Erythroblast (primary cell): ENCODE results near the gene XYLT1.

ENCODE experiments used
- DNase-seq, 2 experiments: peaks; one replicate each; lab custom pipeline; 2025; lab: John Stamatoyannopoulos, UW
- GATA1 ChIP-seq: IDR thresholded peaks from 2 replicates; pipeline ENCODE4 v1.6.1; 2011; ENCODE audit warnings: low read depth, mild to moderate bottlenecking, control low read depth, low read length, moderate library complexity
- POLR2A ChIP-seq: IDR thresholded peaks from 2 replicates; pipeline ENCODE4 v1.6.1; 2011; ENCODE audit warnings: mild to moderate bottlenecking, low read length

Gene XYLT1

GRCh38 chr16:17072104-17072503 is 398.7 kb downstream of the XYLT1 start:
- TF ChIP-seq GATA1 (no peak), POLR2A (no peak)
- no peak for DNase-seq

GRCh38 chr16:17070882-17071592 is 399.7 kb downstream of the XYLT1 start:
- no peak for DNase-seq

GRCh38 chr16:17069681-17070080 is 401.1 kb downstream of the XYLT1 start:
- no peak for TF ChIP-seq POLR2A
- no peak for TF ChIP-seq GATA1
- DNase-seq: no peak

More at GRCh38 chr16:17070882-17071592, 399.7 kb downstream of the XYLT1 start:
- TF ChIP-seq POLR2A (no peak), GATA1 (no peak)

GRCh38 chr16:17068524-17068923 is 402.2 kb downstream of the XYLT1 start:
- no peak for DNase-seq
- no peak for TF ChIP-seq GATA1
- no peak for TF ChIP-seq POLR2A

GRCh38 chr16:17067882-17068281 is 402.9 kb downstream of the XYLT1 start:
- DNase-seq: no peak

GRCh38 chr16:17063201-17064139 is 407.3 kb downstream of the XYLT1 start:
- TF ChIP-seq GATA1 (no peak), POLR2A (no peak)
- DNase-seq: no peak

More at GRCh38 chr16:17067882-17068281, 402.9 kb downstream of the XYLT1 start:
- TF ChIP-seq POLR2A: no peak
- TF ChIP-seq GATA1: no peak

GRCh38 chr16:17062676-17063075 is 408.1 kb downstream of the XYLT1 start:
- no peak for DNase-seq
- TF ChIP-seq GATA1 (no peak), POLR2A (no peak)

GRCh38 chr16:17061326-17061725 is 409.4 kb downstream of the XYLT1 start:
- TF ChIP-seq POLR2A: no peak
- TF ChIP-seq GATA1: no peak

GRCh38 chr16:17058471-17058870 is 412.3 kb downstream of the XYLT1 start:
- DNase-seq: no peak
- no peak for TF ChIP-seq POLR2A
- no peak for TF ChIP-seq GATA1

More at GRCh38 chr16:17061326-17061725, 409.4 kb downstream of the XYLT1 start:
- no peak for DNase-seq

GRCh38 chr16:17056666-17057065 is 414.1 kb downstream of the XYLT1 start:
- no peak for DNase-seq
- no peak for TF ChIP-seq POLR2A
- no peak for TF ChIP-seq GATA1

- TF ChIP-seq GATA1: no peak
- TF ChIP-seq POLR2A: no peak
- no peak for DNase-seq
Measured at GRCh38 chr16:17053536-17054160, 417.1 kb downstream of the XYLT1 start.
